ENCODE data around the gene TSPAN18. TPM values are rescaled to one million over a fixed set of nuclear protein-coding genes. Genes with fewer than 3 reads are reported as not detected.

The TSPAN18 gene
- total and polyA plus RNA-seq, 11 donors = 40.0 to 151 (median 74.9) TPM

- H3K4me1 ChIP-seq = peaks cover 0 to 14% (median 0%) of the 10 kb centered on the region in 12 donors
These were observed 176.3 kb downstream of the TSPAN18 start for GRCh38 chr11:44903035-44903434.

GRCh38 chr11:44903518-44903917, 176.8 kb downstream of the TSPAN18 start:
- peaks cover 0 to 21% (median 0%) of the 10 kb centered on the region in 9 donors for H3K36me3 ChIP-seq
- TF ChIP-seq CTCF (IDR thresholded peaks at IDR 0.05) = no peak
- no peak for TF ChIP-seq POLR2A (IDR thresholded peaks at IDR 0.05)
- ATAC-seq (no peak), DNase-seq (no peak)
- 93 to 97% (median 96%) methylated on average over 3 of the region's 3 CpGs for WGBS, 4 donors
- no peak overlapping the region for H3K4me3 ChIP-seq
- intact Hi-C loops (cut with DNase I) = no loop called here
- peaks cover 0 to 4% (median 0%) of the 10 kb centered on the region in 12 donors for H3K9me3 ChIP-seq
- no peaks in the 10 kb centered on the region for H3K27me3 ChIP-seq
- peaks cover 0 to 14% (median 0%) of the 10 kb centered on the region in 12 donors for H3K4me1 ChIP-seq
- H3K27ac ChIP-seq = no peak overlapping the region

More at GRCh38 chr11:44903035-44903434, 176.3 kb downstream of the TSPAN18 start:
- Histone ChIP-seq H3K4me3 (no peak overlapping the region), H3K9me3 (peaks cover 0 to 6% (median 0%) of the 10 kb centered on the region in 12 donors), H3K27ac (no peak overlapping the region), H3K36me3 (peaks cover 0 to 26% (median 0%) of the 10 kb centered on the region in 9 donors), H3K27me3 (no peaks in the 10 kb centered on the region)
- no peak for TF ChIP-seq POLR2A (IDR thresholded peaks at IDR 0.05)
- no peak for TF ChIP-seq CTCF (IDR thresholded peaks at IDR 0.05)
- WGBS, 4 donors = 79 to 95% (median 87%) methylated on average over 7 of the region's 7 CpGs
- ATAC-seq = no peak
- intact Hi-C loops (cut with DNase I) = no loop called here
- DNase-seq = no peak

GRCh38 chr11:44904261-44905020, 177.7 kb downstream of the TSPAN18 start:
- H3K4me1 ChIP-seq = peaks cover 0 to 20% (median 0%) of the 10 kb centered on the region in 12 donors
- no peaks in the 10 kb centered on the region for H3K9me3 ChIP-seq
- 72 to 81% (median 77%) methylated on average over 12 of the region's 12 CpGs for WGBS, 4 donors
- H3K36me3 ChIP-seq = peaks cover 0 to 19% (median 0%) of the 10 kb centered on the region in 9 donors
- no peak for TF ChIP-seq POLR2A (IDR thresholded peaks at IDR 0.05)
- TF ChIP-seq CTCF (IDR thresholded peaks at IDR 0.05) = no peak
- no peaks in the 10 kb centered on the region for H3K27me3 ChIP-seq
- no peak for DNase-seq
- H3K4me3 ChIP-seq = no peak overlapping the region
- no peak for ATAC-seq
- intact Hi-C loops (cut with DNase I) = loop anchor here in 1 of 10 donors (5.0 kb wide), 1 partner anchor 342 kb away; no protein-coding TSS in a partner anchor
- H3K27ac ChIP-seq = no peak overlapping the region

GRCh38 chr11:44905131-44905866, 178.5 kb downstream of the TSPAN18 start:
- Histone ChIP-seq H3K9me3 (no peaks in the 10 kb centered on the region), H3K27me3 (no peaks in the 10 kb centered on the region), H3K27ac (no peak overlapping the region), H3K4me3 (no peak overlapping the region), H3K4me1 (peaks cover 0 to 26% (median 3%) of the 10 kb centered on the region in 12 donors), H3K36me3 (peaks cover 0 to 23% (median 2%) of the 10 kb centered on the region in 9 donors)
- no peak for DNase-seq
- WGBS, 4 donors = 87% methylated on average over 9 of the region's 9 CpGs
- ATAC-seq = no peak
- TF ChIP-seq POLR2A (IDR thresholded peaks at IDR 0.05) (no peak), CTCF (IDR thresholded peaks at IDR 0.05) (no peak)
- intact Hi-C loops (cut with DNase I) = loop anchor here in 1 of 10 donors (5.0 kb wide), 1 partner anchor 343 kb away; no protein-coding TSS in a partner anchor
